Cardiac muscle cell (in vitro differentiated cells and primary cell): ENCODE measurements around the gene RDX. TPM values are rescaled to one million over a fixed set of nuclear protein-coding genes. Genes with fewer than 3 reads are reported as not detected.
"Not testable (repeated sequence)": the region's sequence is repeated elsewhere in the genome, so short reads cannot be mapped to it uniquely, and the experiment has no call there.

Experiments
- DNase-seq, 2 donors: peaks; one replicate each; pipeline versions ENCODE4 v3.0.0 to v3.0.0-alpha.2; 2010 to 2017; ENCODE audit warnings: low read depth in 1 of 2, low spot score in 1 of 2
- H3K27ac ChIP-seq: fragments of 200-600 bp; sonication (generic); 2 replicates; pipeline ENCODE4 v1.5.1; 2016
- H3K27me3 ChIP-seq: fragments of 200-600 bp; sonication (generic); 2 replicates; pipeline ENCODE4 v1.6.0; 2016; ENCODE audit warnings: control low read depth
- H3K36me3 ChIP-seq: fragments of 200-600 bp; sonication (generic); 2 replicates; pipeline ENCODE4 v1.5.1; 2016; ENCODE audit warnings: control low read depth
- H3K4me1 ChIP-seq: fragments of 200-600 bp; sonication (generic); 2 replicates; pipeline ENCODE4 v1.8.1; 2017; ENCODE audit warnings: low read depth, mild to moderate bottlenecking, mixed run types
- H3K4me3 ChIP-seq: fragments of 200-600 bp; sonication (generic); 2 replicates; pipeline ENCODE4 v1.5.1; 2016; ENCODE audit warnings: mild to moderate bottlenecking
- H3K9me3 ChIP-seq: fragments of 200-600 bp; sonication (generic); 2 replicates; pipeline ENCODE4 v1.5.1; 2017; ENCODE audit warnings: low read depth, mild to moderate bottlenecking, control low read depth
- polyA plus RNA-seq: library from polyadenylated mRNA; unstranded; fragments of >200 nt; fragmentation: Nextera tagmentation; extraction: Ambion mirVana; gene quantifications from 2 replicates; pipeline ENCODE4 v1.2.1, GENCODE V29; 2016
- total RNA-seq: library from RNA; depleted of rRNA; stranded (reverse); fragments of >200 nt; gene quantifications from 2 replicates; pipeline ENCODE4 v1.2.3, GENCODE V29; 2016
- TF ChIP-seq, protein P1 (sequence below): IDR thresholded peaks from 2 replicates; pipeline ENCODE4 v1.5.1; 2012; ENCODE audit warnings: low read depth, mild to moderate bottlenecking, low read length

Gene RDX
- total and polyA plus RNA-seq, 2 experiments from 2014 or later = 96.3 to 204 TPM

DNA sequence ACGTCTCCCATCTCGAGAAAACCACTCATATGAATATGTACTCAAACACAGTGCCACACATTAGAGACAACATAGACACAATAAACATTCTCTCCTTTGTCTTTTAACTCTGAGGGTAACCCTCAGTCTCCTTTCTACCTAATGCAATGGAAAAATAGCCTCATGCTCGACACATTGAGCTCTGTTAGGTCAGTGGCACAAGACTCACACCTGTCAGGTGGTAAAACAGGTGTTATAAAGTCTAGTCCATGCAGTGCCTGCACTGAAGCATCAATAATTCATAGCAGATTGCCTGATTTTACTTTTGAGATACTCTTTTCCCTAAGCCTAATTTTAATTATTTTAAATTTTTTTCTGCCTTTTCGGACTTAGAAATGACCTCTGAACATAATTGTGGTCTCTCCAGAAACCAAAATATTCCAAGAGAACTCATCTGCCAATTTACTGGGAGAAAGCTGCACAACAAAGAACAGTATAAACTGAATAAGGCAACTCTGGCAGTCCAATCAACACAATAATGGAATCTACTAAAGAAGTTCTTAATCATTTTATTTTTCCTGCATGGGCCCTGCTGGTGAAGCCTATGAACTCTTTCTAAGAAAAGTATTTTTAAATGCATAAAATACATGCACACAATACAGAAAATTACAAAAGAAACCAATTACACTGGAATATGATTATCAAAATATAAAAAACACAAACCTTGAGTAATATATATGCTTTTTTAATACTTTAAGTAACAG is 9.9 kb downstream of the RDX start:
- no peaks in the 10 kb centered on the region for H3K9me3 ChIP-seq
- H3K27ac ChIP-seq = no peak overlapping the region
- no peak for DNase-seq
- no peak overlapping the region for H3K4me3 ChIP-seq
- no peaks in the 10 kb centered on the region for H3K27me3 ChIP-seq
- TF ChIP-seq, protein P1, sequence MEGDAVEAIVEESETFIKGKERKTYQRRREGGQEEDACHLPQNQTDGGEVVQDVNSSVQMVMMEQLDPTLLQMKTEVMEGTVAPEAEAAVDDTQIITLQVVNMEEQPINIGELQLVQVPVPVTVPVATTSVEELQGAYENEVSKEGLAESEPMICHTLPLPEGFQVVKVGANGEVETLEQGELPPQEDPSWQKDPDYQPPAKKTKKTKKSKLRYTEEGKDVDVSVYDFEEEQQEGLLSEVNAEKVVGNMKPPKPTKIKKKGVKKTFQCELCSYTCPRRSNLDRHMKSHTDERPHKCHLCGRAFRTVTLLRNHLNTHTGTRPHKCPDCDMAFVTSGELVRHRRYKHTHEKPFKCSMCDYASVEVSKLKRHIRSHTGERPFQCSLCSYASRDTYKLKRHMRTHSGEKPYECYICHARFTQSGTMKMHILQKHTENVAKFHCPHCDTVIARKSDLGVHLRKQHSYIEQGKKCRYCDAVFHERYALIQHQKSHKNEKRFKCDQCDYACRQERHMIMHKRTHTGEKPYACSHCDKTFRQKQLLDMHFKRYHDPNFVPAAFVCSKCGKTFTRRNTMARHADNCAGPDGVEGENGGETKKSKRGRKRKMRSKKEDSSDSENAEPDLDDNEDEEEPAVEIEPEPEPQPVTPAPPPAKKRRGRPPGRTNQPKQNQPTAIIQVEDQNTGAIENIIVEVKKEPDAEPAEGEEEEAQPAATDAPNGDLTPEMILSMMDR = no peak
- H3K4me1 ChIP-seq = peaks cover 12% of the 10 kb centered on the region
- H3K36me3 ChIP-seq = no peaks in the 10 kb centered on the region

DNA sequence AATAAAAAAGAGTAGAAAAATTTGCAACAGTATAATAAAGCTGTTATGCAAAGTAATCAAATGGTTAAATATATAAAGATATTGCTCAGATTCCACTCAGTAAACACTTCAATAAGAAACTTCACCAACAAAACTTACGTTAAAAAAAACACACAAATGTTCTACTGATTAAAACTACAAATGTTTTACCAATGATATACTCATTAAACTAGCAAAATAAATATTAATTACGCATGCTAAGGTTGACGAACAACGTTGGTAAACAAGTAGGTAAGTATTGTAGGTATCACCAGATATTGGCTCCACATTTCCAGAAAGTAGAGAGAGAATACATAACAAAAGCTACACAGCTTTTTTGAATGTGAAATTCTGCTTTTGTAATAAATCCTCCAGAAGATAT is 12.6 kb downstream of the RDX start:
- H3K27me3 ChIP-seq = no peaks in the 10 kb centered on the region
- H3K9me3 ChIP-seq = no peaks in the 10 kb centered on the region
- H3K4me3 ChIP-seq = no peak overlapping the region
- TF ChIP-seq, protein P1 = no peak
- peaks cover 12% of the 10 kb centered on the region for H3K4me1 ChIP-seq
- no peak for DNase-seq
- peaks cover 7% of the 10 kb centered on the region for H3K36me3 ChIP-seq
- no peak overlapping the region for H3K27ac ChIP-seq

DNA sequence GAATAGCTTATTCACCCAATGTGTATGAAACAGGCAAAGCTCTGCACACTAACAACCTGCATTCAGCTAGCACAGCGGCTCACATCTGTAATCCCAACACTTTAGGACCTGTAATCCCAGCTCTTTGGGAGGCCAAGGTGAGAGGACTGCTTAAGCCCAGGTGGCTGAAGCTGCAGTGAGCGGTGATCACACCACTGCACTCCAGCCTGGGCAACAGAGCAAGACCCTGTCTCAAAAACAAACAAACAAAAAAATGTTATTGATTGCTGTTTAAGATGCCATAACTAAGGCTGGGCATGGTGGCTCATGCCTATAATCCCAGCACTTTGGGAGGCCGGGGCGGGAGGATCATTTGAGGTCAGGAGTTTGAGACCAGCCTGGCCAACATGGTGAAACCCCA is 15.8 kb downstream of the RDX start:
- DNase-seq, H3K4me1 ChIP-seq, H3K27ac ChIP-seq, H3K4me3 ChIP-seq, H3K27me3 ChIP-seq, H3K9me3 ChIP-seq: not testable (repeated sequence)
- H3K36me3 ChIP-seq = peaks cover 31% of the 10 kb centered on the region

DNA sequence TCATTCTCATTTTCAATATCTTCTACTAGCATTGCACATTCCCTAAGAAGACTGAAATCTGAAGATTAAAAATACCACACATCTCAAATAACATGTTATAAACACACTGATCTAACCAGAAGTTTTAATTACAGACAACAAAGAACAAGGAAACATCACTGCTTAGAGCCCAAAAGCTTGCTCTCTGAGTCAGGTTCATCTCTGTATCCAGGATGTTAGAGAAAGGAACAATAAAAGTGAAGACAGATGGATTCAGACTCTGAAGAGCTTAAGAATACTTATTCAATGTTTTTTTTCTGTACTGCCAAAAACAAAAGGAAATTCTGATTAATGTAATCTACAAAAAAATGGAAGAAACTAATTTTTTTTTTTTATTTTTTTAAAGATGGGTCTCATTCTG is 16.5 kb downstream of the RDX start:
- Histone ChIP-seq H3K9me3 (no peaks in the 10 kb centered on the region), H3K4me1 (no peaks in the 10 kb centered on the region), H3K27ac (no peak overlapping the region), H3K4me3 (no peak overlapping the region), H3K27me3 (no peaks in the 10 kb centered on the region), H3K36me3 (peaks cover 31% of the 10 kb centered on the region)
- DNase-seq = no peak
- TF ChIP-seq, protein P1 = no peak

DNA sequence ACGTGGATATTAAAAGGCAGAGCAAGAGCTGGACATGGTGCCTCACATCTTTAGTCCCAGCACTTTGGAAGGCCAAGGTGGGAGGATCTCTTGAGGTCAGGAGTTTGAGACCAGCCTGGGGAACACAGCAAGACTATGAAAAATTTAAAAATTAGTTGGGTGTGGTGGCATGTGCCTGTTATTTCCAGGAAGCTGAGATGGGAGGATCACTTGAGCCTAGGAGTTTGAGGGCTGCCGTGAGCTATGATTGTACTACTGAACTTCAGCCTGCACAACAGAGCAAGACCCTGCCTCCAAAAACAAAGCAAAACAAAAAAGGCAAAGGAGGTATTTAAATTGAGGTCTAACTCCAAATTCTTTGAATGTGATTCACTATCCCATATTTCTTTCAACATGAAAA is 23.5 kb downstream of the RDX start:
- DNase-seq = no peak
- Histone ChIP-seq H3K4me3 (no peak overlapping the region), H3K27me3 (no peaks in the 10 kb centered on the region), H3K27ac (no peak overlapping the region), H3K36me3 (peaks cover 38% of the 10 kb centered on the region), H3K9me3 (no peaks in the 10 kb centered on the region), H3K4me1 (no peaks in the 10 kb centered on the region)
- TF ChIP-seq, protein P1 = no peak

DNA sequence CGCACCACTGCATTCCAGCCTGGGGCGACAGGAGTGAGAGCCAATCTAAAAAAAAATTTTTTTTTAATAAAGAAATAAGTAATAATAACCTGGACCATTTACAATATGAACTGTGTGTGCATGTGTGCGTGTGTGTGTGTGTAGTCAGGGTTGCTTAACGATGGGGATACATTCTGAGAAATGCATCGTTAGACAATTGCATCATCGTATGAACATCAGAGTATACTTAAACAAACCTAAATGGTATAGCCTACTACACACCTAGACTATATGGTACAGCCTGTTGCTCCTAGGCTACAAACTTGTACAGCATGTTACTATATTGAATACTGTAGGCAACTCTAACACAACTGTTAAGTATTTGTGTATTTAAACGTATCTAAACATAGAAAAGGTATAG is 26.4 kb downstream of the RDX start:
- H3K4me3 ChIP-seq = no peak overlapping the region
- H3K27me3 ChIP-seq = no peaks in the 10 kb centered on the region
- no peak for DNase-seq
- no peak overlapping the region for H3K27ac ChIP-seq
- TF ChIP-seq, protein P1 = no peak
- H3K9me3 ChIP-seq = no peaks in the 10 kb centered on the region
- peaks cover 21% of the 10 kb centered on the region for H3K36me3 ChIP-seq
- H3K4me1 ChIP-seq = no peaks in the 10 kb centered on the region
